B cell (primary cell): ENCODE measurements around the gene SPACA6. TPM values are rescaled to one million over a fixed set of nuclear protein-coding genes. Genes with fewer than 3 reads are reported as not detected.

Experiments
- ATAC-seq: fragments of 200-7000 bp; cut with Tn5 transposase; one replicate; pipeline ENCODE4 v1.10.0; 2021; ENCODE audit warnings: low read depth, mild to moderate bottlenecking, moderate number of reproducible peaks, moderate library complexity
- CTCF ChIA-PET: fragments of 350-600 bp; sonication (Branson Sonifier 250); formaldehyde crosslinking; loops from one replicate; lab custom pipeline; 2021; ENCODE audit warnings: antibody characterized with exemption, inconsistent platforms; lab: Charles Lee
- POLR2A ChIA-PET: fragments of 350-600 bp; sonication (Branson Sonifier 250); formaldehyde crosslinking; loops from one replicate; lab custom pipeline; 2021; ENCODE audit warnings: antibody characterized with exemption; lab: Charles Lee
- DNase-seq: peaks from one replicate; pipeline ENCODE4 v3.0.0; 2013
- H2AFZ ChIP-seq: 2 replicates; pipeline ENCODE4 v1.6.1; 2012; ENCODE audit warnings: mild to moderate bottlenecking, low read depth, low read length; ENCODE audit not compliant: insufficient read depth, poor library complexity, severe bottlenecking
- H3K27ac ChIP-seq, 2 donors: 1 replicate in 1 of 2; 2 replicates in 1 of 2; pipeline ENCODE4 v1.5.1; 2012 to 2013; ENCODE audit warnings: low read length in 2 of 2, mild to moderate bottlenecking in 2 of 2, moderate library complexity in 1 of 2
- H3K27me3 ChIP-seq, 4 experiments: fragments of 200-600 bp in 1 of 4; sonication (generic) in 1 of 4; replicated peaks in 1 of 4; 1 replicate in 2 of 4; 2 replicates in 2 of 4; pipeline versions ENCODE4 v1.6.1 to v1.7.0; 2013 to 2016; ENCODE audit warnings: low read length in 3 of 4, mild to moderate bottlenecking in 2 of 4, mixed read lengths in 1 of 4, moderate library complexity in 1 of 4; ENCODE audit not compliant: insufficient read depth in 4 of 4, control insufficient read depth in 3 of 4; ENCODE audit errors: control extremely low read depth in 1 of 4
- H3K36me3 ChIP-seq, 2 experiments: replicated peaks in 1 of 2; 1 replicate in 1 of 2; 2 replicates in 1 of 2; pipeline versions ENCODE4 v1.6.1 to v1.7.1; 2013; ENCODE audit warnings: low read length in 1 of 2; ENCODE audit not compliant: insufficient read depth in 2 of 2, control insufficient read depth in 1 of 2; ENCODE audit errors: control extremely low read depth in 1 of 2, extremely low read depth in 1 of 2
- H3K4me1 ChIP-seq, 2 donors: fragments of 200-600 bp in 1 of 2; sonication (generic) in 1 of 2; 1 replicate in 1 of 2; 2 replicates in 1 of 2; pipeline versions ENCODE4 v1.5.1 to v1.6.1; 2013 to 2017; ENCODE audit warnings: low read length in 2 of 2; ENCODE audit not compliant: control insufficient read depth in 2 of 2, insufficient read depth in 2 of 2
- H3K4me2 ChIP-seq: replicated peaks from 2 replicates; pipeline ENCODE3; 2012; ENCODE audit warnings: mild to moderate bottlenecking, low read depth, low read length; ENCODE audit not compliant: poor library complexity, severe bottlenecking
- H3K4me3 ChIP-seq, 5 experiments: fragments of 200-600 bp in 1 of 5; sonication (generic) in 1 of 5; 1 replicate in 3 of 5; 2 replicates in 2 of 5; pipeline versions ENCODE4 v1.5.1 to v1.7.0; 2011 to 2016; ENCODE audit warnings: low read length in 4 of 5, mild to moderate bottlenecking in 4 of 5, low read depth in 2 of 5, control low read depth in 1 of 5, moderate library complexity in 1 of 5; ENCODE audit not compliant: insufficient read depth in 1 of 5; ENCODE audit errors: control extremely low read depth in 1 of 5, extremely low read depth in 1 of 5
- H3K79me2 ChIP-seq: fragments of 200-600 bp; sonication (generic); one replicate; pipeline ENCODE4 v1.6.0; 2016; ENCODE audit warnings: low read length; ENCODE audit not compliant: control insufficient read depth, insufficient read depth
- H3K9ac ChIP-seq: fragments of 200-600 bp; sonication (generic); 2 replicates; pipeline ENCODE4 v1.6.1; 2017; ENCODE audit warnings: mild to moderate bottlenecking, low read length, moderate library complexity
- H3K9me3 ChIP-seq, 3 donors: one replicate each; pipeline versions ENCODE4 v1.6.1 to v1.7.1; 2013; ENCODE audit warnings: low read length in 2 of 3; ENCODE audit not compliant: control insufficient read depth in 2 of 3, insufficient read depth in 1 of 3; ENCODE audit errors: control extremely low read depth in 1 of 3
- H4K20me1 ChIP-seq: 2 replicates; pipeline ENCODE4 v1.6.0; 2012; ENCODE audit warnings: mild to moderate bottlenecking, low read length; ENCODE audit not compliant: insufficient read depth, control insufficient read depth, poor library complexity, severe bottlenecking
- H3K27ac Mint-ChIP-seq: one replicate; pipeline ENCODE4 v1.8.0; 2021; ENCODE audit warnings: mixed read lengths
- H3K27me3 Mint-ChIP-seq: one replicate; pipeline ENCODE4 v1.8.0; 2021; ENCODE audit warnings: mixed read lengths
- H3K4me1 Mint-ChIP-seq: one replicate; pipeline ENCODE4 v1.8.0; 2021; ENCODE audit warnings: mixed read lengths
- H3K4me3 Mint-ChIP-seq: one replicate; pipeline ENCODE4 v1.8.0; 2021; ENCODE audit warnings: mixed read lengths
- H3K9me3 Mint-ChIP-seq: one replicate; pipeline ENCODE4 v1.8.0; 2022; ENCODE audit warnings: mixed read lengths; ENCODE audit not compliant: insufficient read depth
- CTCF ChIP-seq: fragments of 200-600 bp; IDR thresholded peaks from one replicate; pipeline ENCODE4 v1.8.0; 2022; ENCODE audit warnings: antibody characterized with exemption, mild to moderate bottlenecking
- EZH2 ChIP-seq: IDR thresholded peaks from 2 replicates; pipeline ENCODE4 v1.6.1; 2012; ENCODE audit warnings: borderline replicate concordance, low read depth, mild to moderate bottlenecking, moderate library complexity, low read length; ENCODE audit not compliant: insufficient read depth, poor library complexity, severe bottlenecking
- WGBS: methylation state at CpG from one replicate; pipeline ENCODE4 v1.1.5; 2013; ENCODE audit warnings: missing lambda C conversion rate; ENCODE audit not compliant: insufficient coverage; 5-methylcytosine and 5-hydroxymethylcytosine counted together
- intact Hi-C: fragments of 100-400 bp; cut with micrococcal nuclease; formaldehyde crosslinking; loops from one replicate; pipeline ENCODE4 v1.10.0; 2022
- polyA plus RNA-seq: library from polyadenylated mRNA; depleted of rRNA; stranded (reverse); fragments of >200 nt; gene quantifications from 2 replicates; pipeline ENCODE4 v1.2.3, GENCODE V29; 2012
- total RNA-seq, 2 donors: library from RNA; stranded (reverse); fragments of 120-200 nt in 1 of 2; gene quantifications; 1 replicate in 1 of 2; 2 replicates in 1 of 2; pipeline versions ENCODE4 v1.2.3 to v1.2.4, GENCODE V29; 2013 to 2022

The SPACA6 gene
- total and polyA plus RNA-seq, 2 donors (not counting 1 experiment from before 2014, with no cell fraction given): 3.3 to 4.0 TPM

GRCh38 chr19:51691584-51692428 lies 1.3 kb upstream of the SPACA6 start:
- Mint-ChIP-seq H3K9me3 (no peaks in the 10 kb centered on the region), H3K4me1 (peaks cover 20% of the 10 kb centered on the region), H3K27me3 (peaks cover 50% of the 10 kb centered on the region), H3K27ac (no peak overlapping the region), H3K4me3 (peak overlapping the region; percentile 41)
- Histone ChIP-seq H3K79me2 (no peaks in the 10 kb centered on the region), H4K20me1 (no peaks in the 10 kb centered on the region), H3K27me3 (peaks cover 0 to 50% (median 21%) of the 10 kb centered on the region in 4 experiments), H3K27ac (no peak overlapping the region), H3K9ac (no peak overlapping the region), H3K9me3 (peaks cover 0 to 11% (median 0%) of the 10 kb centered on the region in 3 donors), H3K4me1 (peaks cover 15 to 25% of the 10 kb centered on the region in 2 donors), H3K4me3 (no peak overlapping the region), H3K36me3 (no peaks in the 10 kb centered on the region), H2AFZ (peak overlapping the region; percentile 69), H3K4me2 (peak overlapping the region; percentile 91)
- ChIA-PET POLR2A (no interaction called here), CTCF (no interaction called here)
- no peak for TF ChIP-seq CTCF
- DNase-seq (no peak), ATAC-seq (no peak)
- 78% methylated on average over 12 of the region's 12 CpGs for WGBS
- intact Hi-C loops: no loop called here

- no peak overlapping the region for H3K4me2 ChIP-seq
- H3K79me2 ChIP-seq: no peaks in the 10 kb centered on the region
- H3K36me3 ChIP-seq: no peaks in the 10 kb centered on the region
- peaks cover 20% of the 10 kb centered on the region for H3K4me1 Mint-ChIP-seq
- no peak for TF ChIP-seq EZH2
- no peak for TF ChIP-seq CTCF
- 92% methylated on average over 12 of the region's 18 CpGs for WGBS
- CTCF ChIA-PET: no interaction called here
- POLR2A ChIA-PET: no interaction called here
- peaks cover 0 to 46% (median 20%) of the 10 kb centered on the region in 4 experiments for H3K27me3 ChIP-seq
- H2AFZ ChIP-seq: no peak overlapping the region
- H3K27ac Mint-ChIP-seq: no peak overlapping the region
- no peak overlapping the region for H3K27ac ChIP-seq
- H3K4me3 ChIP-seq: no peak overlapping the region
- peaks cover 51% of the 10 kb centered on the region for H3K27me3 Mint-ChIP-seq
- no peak overlapping the region for H3K9ac ChIP-seq
- no peak overlapping the region for H3K4me3 Mint-ChIP-seq
- no peaks in the 10 kb centered on the region for H3K9me3 Mint-ChIP-seq
- ATAC-seq (no peak), DNase-seq (no peak)
- intact Hi-C loops: no loop called here
- H3K9me3 ChIP-seq: peaks cover 0 to 11% (median 0%) of the 10 kb centered on the region in 3 donors
- H3K4me1 ChIP-seq: peaks cover 15 to 25% of the 10 kb centered on the region in 2 donors
- no peaks in the 10 kb centered on the region for H4K20me1 ChIP-seq
These were observed 662 bp upstream of the SPACA6 start for GRCh38 chr19:51692468-51692867.
